22Rv1 (cell line): ENCODE measurements around the gene CTNND2.
A peak's percentile ranks its signal among the peaks of the same experiment; 100 is the strongest.
"Not testable (repeated sequence)": the region's sequence is repeated elsewhere in the genome, so short reads cannot be mapped to it uniquely, and the experiment has no call there.

ENCODE experiments used
- H3K27ac ChIP-seq: fragments of 450-650 bp; 2 replicates; pipeline ENCODE4 v1.5.1; 2017
- CTCF ChIP-seq: fragments of 450-650 bp; IDR thresholded peaks from 2 replicates; pipeline ENCODE4 v1.5.1; 2017; ENCODE audit warnings: mild to moderate bottlenecking
- ZFX ChIP-seq: fragments of 450-650 bp; IDR thresholded peaks from 2 replicates; pipeline ENCODE4 v1.6.1; 2017; ENCODE audit warnings: antibody characterized with exemption, borderline replicate concordance

Gene CTNND2

GRCh38 chr5:11075035-11075805, 829.0 kb downstream of the CTNND2 start:
- H3K27ac ChIP-seq, result no peak overlapping the region
- TF ChIP-seq CTCF (peak; percentile 63), ZFX (no peak)

- no peak for TF ChIP-seq ZFX
- no peak for TF ChIP-seq CTCF
- no peak overlapping the region for H3K27ac ChIP-seq
These were observed 831.7 kb downstream of the CTNND2 start for GRCh38 chr5:11072568-11072967.

- no peak for TF ChIP-seq ZFX
- TF ChIP-seq CTCF, result no peak
These were observed 832.2 kb downstream of the CTNND2 start for GRCh38 chr5:11072076-11072475.

GRCh38 chr5:11069041-11069440, 835.2 kb downstream of the CTNND2 start:
- TF ChIP-seq ZFX (no peak), CTCF (no peak)

More at GRCh38 chr5:11072076-11072475, 832.2 kb downstream of the CTNND2 start:
- H3K27ac ChIP-seq, result no peak overlapping the region

GRCh38 chr5:11065723-11066122, 838.5 kb downstream of the CTNND2 start:
- not testable (repeated sequence) for H3K27ac ChIP-seq

More at GRCh38 chr5:11069041-11069440, 835.2 kb downstream of the CTNND2 start:
- H3K27ac ChIP-seq, result no peak overlapping the region

- H3K27ac ChIP-seq, result no peak overlapping the region
- no peak for TF ChIP-seq CTCF
- no peak for TF ChIP-seq ZFX
These were observed 839.3 kb downstream of the CTNND2 start for GRCh38 chr5:11064763-11065450.

GRCh38 chr5:11062397-11062796, 841.8 kb downstream of the CTNND2 start:
- H3K27ac ChIP-seq, result no peak overlapping the region
- TF ChIP-seq CTCF (no peak), ZFX (no peak)
